Left lung (tissue), 10 donors: ENCODE results near the gene NTN4. TPM values are rescaled to one million over a fixed set of nuclear protein-coding genes. Genes with fewer than 3 reads are reported as not detected.

ENCODE experiments used
- ATAC-seq: fragments of 200-7000 bp; cut with Tn5 transposase; one replicate; pipeline ENCODE4 v1.9.1; 2020; ENCODE audit warnings: moderate library complexity
- DNase-seq, 4 donors: peaks; one replicate each; pipeline ENCODE4 v3.0.0-alpha.2; 2013 to 2020
- H3K27ac ChIP-seq, 2 donors: fragments of 200-600 bp; sonication (generic) in 1 of 2; one replicate each; pipeline versions ENCODE4 v1.5.0 to v1.8.0; 2020 to 2021
- H3K27me3 ChIP-seq, 2 donors: fragments of 200-600 bp; sonication (generic) in 1 of 2; one replicate each; pipeline versions ENCODE4 v1.5.0 to v1.8.0; 2020 to 2021
- H3K36me3 ChIP-seq, 2 donors: fragments of 200-600 bp; sonication (generic) in 1 of 2; one replicate each; pipeline versions ENCODE4 v1.5.0 to v1.8.0; 2020 to 2021
- H3K4me1 ChIP-seq, 2 donors: fragments of 200-600 bp; one replicate each; pipeline ENCODE4 v1.8.0; 2021
- H3K4me3 ChIP-seq, 2 donors: fragments of 200-600 bp; sonication (generic) in 1 of 2; one replicate each; pipeline versions ENCODE4 v1.5.0 to v1.8.0; 2020 to 2021; ENCODE audit warnings: mild to moderate bottlenecking in 1 of 2
- H3K9me3 ChIP-seq, 2 donors: fragments of 200-600 bp; sonication (generic) in 1 of 2; one replicate each; pipeline versions ENCODE4 v1.5.0 to v1.8.0; 2020 to 2021
- CTCF ChIP-seq, 2 donors: fragments of 200-600 bp; sonication (generic) in 1 of 2; IDR thresholded peaks; one replicate each; pipeline versions ENCODE4 v1.5.0 to v1.8.0; 2021; ENCODE audit warnings: antibody characterized with exemption in 2 of 2
- intact Hi-C, 2 donors: fragments of 100-400 bp; cut with DNase I; formaldehyde crosslinking; loops; one replicate each; pipeline versions ENCODE4 v1.11.2 to v1.14.2; 2022
- polyA plus RNA-seq, 6 donors: library from polyadenylated mRNA; unstranded; fragments of 120-200 nt; gene quantifications; one replicate each; pipeline ENCODE4 v1.2.1, GENCODE V29; 2013; ENCODE audit not compliant: insufficient read length in 6 of 6
- total RNA-seq, 2 donors: library from RNA; stranded (reverse); fragmentation: NEBNext Ultra II Directional; extraction: Animal tissue kit (Norgen Biotek cat#: 25700); gene quantifications; one replicate each; pipeline ENCODE4 v1.2.1, GENCODE V29; 2021
- donor health status: DM: no; HTN: yes; CAD: no.
- donor health status: DM: no; HTN: no; CAD: no.

Gene NTN4
- total and polyA plus RNA-seq, 8 donors = 22.6 to 81.5 (median 34.1) TPM

- ATAC-seq = no peak
These were observed 17.2 kb downstream of the NTN4 start for GRCh38 chr12:95773320-95773719.

GRCh38 chr12:95767703-95768102, 22.9 kb downstream of the NTN4 start:
- H3K4me1 ChIP-seq = peaks cover 0 to 3% of the 10 kb centered on the region in 2 donors
- no peaks in the 10 kb centered on the region for H3K36me3 ChIP-seq
- no peak overlapping the region for H3K4me3 ChIP-seq
- ATAC-seq (no peak), DNase-seq (no peak)
- no peaks in the 10 kb centered on the region for H3K9me3 ChIP-seq
- no peaks in the 10 kb centered on the region for H3K27me3 ChIP-seq
- no peak overlapping the region for H3K27ac ChIP-seq
- intact Hi-C loops = no loop called here
- TF ChIP-seq CTCF (IDR thresholded peaks at IDR 0.05) = no peak

More at GRCh38 chr12:95773320-95773719, 17.2 kb downstream of the NTN4 start:
- no peak overlapping the region for H3K27ac ChIP-seq
- intact Hi-C loops = no loop called here
- H3K9me3 ChIP-seq = no peaks in the 10 kb centered on the region
- H3K36me3 ChIP-seq = no peaks in the 10 kb centered on the region
- H3K27me3 ChIP-seq = no peaks in the 10 kb centered on the region
- no peak for TF ChIP-seq CTCF (IDR thresholded peaks at IDR 0.05)
- no peak overlapping the region for H3K4me3 ChIP-seq
- no peak for DNase-seq
- no peaks in the 10 kb centered on the region for H3K4me1 ChIP-seq

- H3K27ac ChIP-seq = no peak overlapping the region
- no peaks in the 10 kb centered on the region for H3K9me3 ChIP-seq
- DNase-seq = no peak
- no peak for TF ChIP-seq CTCF (IDR thresholded peaks at IDR 0.05)
- intact Hi-C loops = no loop called here
- H3K27me3 ChIP-seq = no peaks in the 10 kb centered on the region
- H3K4me1 ChIP-seq = peaks cover 0 to 3% of the 10 kb centered on the region in 2 donors
- no peaks in the 10 kb centered on the region for H3K36me3 ChIP-seq
- H3K4me3 ChIP-seq = no peak overlapping the region
- no peak for ATAC-seq
These were observed 24.1 kb downstream of the NTN4 start for GRCh38 chr12:95766356-95767019.

GRCh38 chr12:95764848-95765247, 25.7 kb downstream of the NTN4 start:
- H3K27ac ChIP-seq = peak overlapping the region in 1 of 2 donors; percentile 29
- H3K4me3 ChIP-seq = no peak overlapping the region
- H3K4me1 ChIP-seq = peaks cover 0 to 3% of the 10 kb centered on the region in 2 donors
- DNase-seq (no peak), ATAC-seq (peak; percentile 53)
- TF ChIP-seq CTCF (IDR thresholded peaks at IDR 0.05) = no peak
- no peaks in the 10 kb centered on the region for H3K9me3 ChIP-seq
- H3K27me3 ChIP-seq = no peaks in the 10 kb centered on the region
- intact Hi-C loops = no loop called here
- H3K36me3 ChIP-seq = no peaks in the 10 kb centered on the region

GRCh38 chr12:95763809-95764253, 26.7 kb downstream of the NTN4 start:
- intact Hi-C loops = no loop called here
- Histone ChIP-seq H3K27ac (peak overlapping the region in 1 of 2 donors; percentile 29), H3K4me3 (no peak overlapping the region), H3K27me3 (no peaks in the 10 kb centered on the region), H3K4me1 (peaks cover 0 to 3% of the 10 kb centered on the region in 2 donors), H3K9me3 (no peaks in the 10 kb centered on the region), H3K36me3 (no peaks in the 10 kb centered on the region)
- DNase-seq (no peak), ATAC-seq (peak; percentile 73)
- no peak for TF ChIP-seq CTCF (IDR thresholded peaks at IDR 0.05)
